SJCRH30 (cell line): ENCODE measurements around the gene SCN5A. TPM values are rescaled to one million over a fixed set of nuclear protein-coding genes. Genes with fewer than 3 reads are reported as not detected.

Experiments
- DNase-seq, 2 experiments: peaks; one replicate each; pipeline ENCODE4 v3.0.0-alpha.2; 2015 to 2020
- H3K27ac ChIP-seq: fragments of 250-450 bp; sonication (Bioruptor Pico); 2 replicates; pipeline ENCODE4 v1.5.1; 2020; ENCODE audit warnings: mild to moderate bottlenecking, moderate library complexity
- H3K27me3 ChIP-seq: fragments of 250-450 bp; sonication (Bioruptor Pico); 2 replicates; pipeline ENCODE4 v1.5.1; 2020; ENCODE audit warnings: mild to moderate bottlenecking, moderate library complexity
- H3K36me3 ChIP-seq: fragments of 250-450 bp; sonication (Bioruptor Pico); 2 replicates; pipeline ENCODE4 v1.5.1; 2020; ENCODE audit warnings: mild to moderate bottlenecking, moderate library complexity
- H3K4me1 ChIP-seq: fragments of 250-450 bp; sonication (Bioruptor Pico); 2 replicates; pipeline ENCODE4 v1.5.1; 2020; ENCODE audit warnings: mild to moderate bottlenecking, moderate library complexity
- H3K4me3 ChIP-seq: fragments of 250-450 bp; sonication (Bioruptor Pico); 2 replicates; pipeline ENCODE4 v1.5.1; 2020; ENCODE audit warnings: mild to moderate bottlenecking, moderate library complexity
- H3K9me3 ChIP-seq: fragments of 250-450 bp; sonication (Bioruptor Pico); replicated peaks from 2 replicates; pipeline ENCODE4 v1.5.1; 2020; ENCODE audit warnings: mild to moderate bottlenecking, moderate library complexity
- total RNA-seq: library from RNA; depleted of rRNA; stranded (reverse); fragments of >200 nt; shearing (Covaris generic); gene quantifications from 2 replicates; pipeline ENCODE4 v1.2.3, GENCODE V29; 2014

The SCN5A gene
- total RNA-seq, 1 experiment from 2014 or later: 15.2 TPM

DNA sequence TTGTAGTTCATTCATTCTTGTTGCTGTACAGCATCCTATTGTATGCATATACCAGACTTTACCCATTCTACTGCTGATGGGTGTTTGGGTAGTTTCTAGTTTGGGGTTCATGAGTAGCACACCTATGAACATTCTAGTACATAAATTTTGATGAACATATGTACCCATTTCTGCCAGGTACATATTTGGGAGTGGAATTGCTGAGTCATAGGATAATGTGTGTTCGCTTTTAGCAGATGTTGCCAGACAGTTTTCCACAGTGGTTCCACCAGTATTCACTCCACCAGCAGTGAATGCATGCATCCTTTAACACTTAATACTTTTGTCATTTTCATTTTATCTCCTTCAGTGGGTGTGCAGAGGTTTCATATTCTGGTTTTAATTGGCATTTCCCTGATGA lies 3.4 kb upstream of the SCN5A start:
- Histone ChIP-seq H3K27me3 (no peaks in the 10 kb centered on the region), H3K4me1 (no peaks in the 10 kb centered on the region; the same call in 1 of the 2 replicates), H3K9me3 (no peaks in the 10 kb centered on the region), H3K27ac (no peak overlapping the region), H3K4me3 (no peak overlapping the region), H3K36me3 (no peaks in the 10 kb centered on the region)
- DNase-seq: no peak

DNA sequence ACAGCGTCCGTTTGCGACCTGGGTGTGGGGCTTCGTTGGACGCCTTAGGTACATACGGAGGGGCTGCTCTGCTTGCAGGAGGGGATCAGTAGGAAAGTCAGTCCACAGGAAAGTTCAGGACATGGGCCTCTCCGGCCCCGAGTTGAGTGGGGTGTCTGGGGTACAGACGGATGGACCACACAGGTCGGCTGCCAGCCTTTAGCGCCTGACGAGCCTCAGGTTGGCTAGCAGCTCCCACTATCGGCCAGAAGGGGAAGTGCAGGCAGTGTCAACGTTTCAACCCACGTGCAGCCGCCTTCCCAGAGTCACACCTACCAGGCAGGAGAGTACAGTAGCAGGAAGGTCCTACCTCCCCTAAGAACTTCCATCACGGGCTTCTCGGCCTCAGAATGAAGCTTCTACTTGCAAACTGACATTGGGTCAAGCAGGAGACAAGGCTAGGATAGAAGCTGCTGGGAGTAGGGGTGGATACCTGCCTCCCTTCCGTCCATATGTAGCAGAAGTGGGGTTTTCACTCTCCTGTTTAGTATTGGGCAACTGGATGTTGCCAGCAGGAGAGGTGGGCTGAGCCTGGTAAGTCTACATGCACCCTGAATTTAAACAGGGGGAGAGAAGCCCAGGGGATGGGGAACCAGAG lies 1.8 kb upstream of the SCN5A start:
- H3K27ac ChIP-seq: no peak overlapping the region
- no peaks in the 10 kb centered on the region for H3K36me3 ChIP-seq
- 0 out of 2 replicates have a peak overlapping the region, but pooled peaks have one; percentile 8 for H3K4me3 ChIP-seq
- H3K4me1 ChIP-seq: no peaks in the 10 kb centered on the region; the same call in 1 of the 2 replicates
- DNase-seq: peak; percentile 59 to 81
- H3K27me3 ChIP-seq: no peaks in the 10 kb centered on the region
- no peaks in the 10 kb centered on the region for H3K9me3 ChIP-seq

DNA sequence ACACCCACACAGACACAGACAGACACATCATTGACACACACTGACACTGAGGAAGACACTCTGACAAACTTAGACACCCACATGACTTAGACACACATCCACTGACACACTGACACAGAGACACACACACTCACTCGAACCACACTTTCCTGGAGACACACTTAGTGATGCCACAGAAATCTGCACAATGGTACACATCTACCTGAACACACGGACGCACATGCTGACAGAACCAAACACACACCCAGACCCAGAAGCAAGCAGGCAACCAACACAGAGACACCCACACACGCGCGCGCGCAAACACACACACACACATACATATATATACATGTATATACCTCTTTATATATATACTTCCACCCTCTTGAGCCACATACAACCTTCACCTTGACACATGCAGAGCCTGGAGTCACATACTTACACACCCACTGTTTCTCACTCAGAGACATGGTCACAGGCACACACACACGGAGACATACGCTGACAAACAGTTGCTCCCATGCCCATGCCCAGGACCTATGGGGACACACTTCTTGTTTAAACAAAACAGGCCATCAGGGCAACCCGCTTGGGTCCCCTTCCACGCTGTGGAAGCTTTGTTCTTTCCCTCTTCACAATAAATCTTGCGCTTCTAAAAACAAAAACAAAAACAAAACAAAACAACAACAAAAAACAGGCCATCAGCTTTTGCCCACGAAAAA lies 913 bp upstream of the SCN5A start:
- Histone ChIP-seq H3K27me3 (no peaks in the 10 kb centered on the region), H3K4me1 (no peaks in the 10 kb centered on the region; the same call in 1 of the 2 replicates), H3K36me3 (no peaks in the 10 kb centered on the region), H3K4me3 (peak overlapping the region; percentile 72), H3K9me3 (no peaks in the 10 kb centered on the region), H3K27ac (no peak overlapping the region)
- peak in 1 of 2 experiments; percentile 14 for DNase-seq

DNA sequence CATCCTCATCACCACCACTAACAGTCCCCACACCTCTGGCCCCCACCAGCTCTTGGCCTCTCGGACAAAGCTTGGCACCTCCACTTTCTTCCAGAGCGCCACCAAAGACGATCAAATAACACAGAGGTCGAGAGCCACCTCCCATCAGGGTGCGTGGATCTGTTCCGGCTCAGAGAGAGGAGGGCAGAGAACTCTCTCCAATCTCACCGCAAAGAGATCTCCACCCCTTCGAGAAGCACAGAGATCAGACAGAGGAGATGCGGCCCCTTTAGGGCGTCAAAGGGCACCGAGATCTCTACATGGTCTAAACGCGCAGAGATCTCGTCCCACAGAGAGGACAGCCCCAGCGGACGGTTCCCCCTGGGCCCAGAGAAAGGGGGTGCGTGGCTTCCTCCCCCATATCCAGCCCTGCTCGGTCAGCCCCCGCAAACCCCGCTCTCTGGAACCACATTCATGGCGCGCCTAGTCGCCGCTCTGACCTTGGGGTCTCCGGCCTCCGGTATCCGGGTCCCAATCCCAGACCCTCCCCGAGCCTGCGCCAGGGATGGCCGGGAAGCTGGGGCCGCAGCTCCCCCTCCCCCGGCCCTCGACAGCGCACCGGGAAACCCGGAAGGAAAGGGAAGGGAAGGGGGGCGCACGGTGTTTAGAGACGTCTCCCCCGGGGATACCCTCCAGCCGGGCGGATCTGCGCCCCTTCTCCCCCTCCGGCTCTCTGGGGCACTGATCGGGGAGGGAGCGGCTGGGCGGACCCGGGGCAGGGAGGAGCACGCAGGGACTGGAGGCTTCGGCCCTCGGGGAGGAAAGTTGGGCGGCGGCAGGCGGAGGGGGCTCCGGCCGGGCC lies 608 bp downstream of the SCN5A start:
- Histone ChIP-seq H3K4me1 (no peaks in the 10 kb centered on the region; the same call in 1 of the 2 replicates), H3K4me3 (peak overlapping the region; percentile 72), H3K27me3 (no peaks in the 10 kb centered on the region), H3K9me3 (no peaks in the 10 kb centered on the region), H3K36me3 (no peaks in the 10 kb centered on the region), H3K27ac (no peak overlapping the region; the same call in 1 of the 2 replicates)
- peak in 1 of 2 experiments; percentile 24 for DNase-seq

DNA sequence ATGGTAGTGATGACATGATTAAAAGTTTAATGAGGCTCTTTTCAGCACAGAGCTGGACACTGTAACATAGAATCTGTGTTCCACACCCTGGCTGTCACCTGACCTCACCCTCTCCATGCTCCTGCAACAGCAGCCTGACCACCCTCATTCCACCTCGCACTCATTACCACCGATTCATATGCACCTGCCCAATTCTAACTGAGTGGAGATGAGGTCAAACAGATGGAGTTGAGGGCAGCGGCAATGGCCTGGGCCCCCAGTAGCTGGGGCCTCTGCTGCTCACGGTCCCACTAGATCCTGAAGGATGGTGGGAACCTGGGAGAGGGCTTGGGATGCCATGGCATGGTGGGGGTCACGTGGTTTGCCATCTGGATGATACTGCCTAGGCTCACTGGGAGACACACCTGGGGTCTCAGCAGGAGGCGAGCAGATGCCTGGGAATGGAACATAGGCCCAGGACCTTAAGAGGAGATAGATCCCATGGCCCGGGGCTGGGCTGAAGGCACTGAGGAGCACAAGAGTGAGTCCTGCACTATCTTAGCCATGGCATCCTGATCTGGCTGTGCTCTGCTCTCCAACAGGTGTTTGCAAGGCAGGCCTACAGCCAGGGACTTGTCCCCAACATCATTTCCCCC lies 1.3 kb downstream of the SCN5A start:
- Histone ChIP-seq H3K4me1 (no peaks in the 10 kb centered on the region; the same call in 1 of the 2 replicates), H3K4me3 (peak overlapping the region; percentile 72), H3K27ac (no peak overlapping the region), H3K36me3 (no peaks in the 10 kb centered on the region), H3K27me3 (no peaks in the 10 kb centered on the region), H3K9me3 (no peaks in the 10 kb centered on the region)
- DNase-seq: no peak

DNA sequence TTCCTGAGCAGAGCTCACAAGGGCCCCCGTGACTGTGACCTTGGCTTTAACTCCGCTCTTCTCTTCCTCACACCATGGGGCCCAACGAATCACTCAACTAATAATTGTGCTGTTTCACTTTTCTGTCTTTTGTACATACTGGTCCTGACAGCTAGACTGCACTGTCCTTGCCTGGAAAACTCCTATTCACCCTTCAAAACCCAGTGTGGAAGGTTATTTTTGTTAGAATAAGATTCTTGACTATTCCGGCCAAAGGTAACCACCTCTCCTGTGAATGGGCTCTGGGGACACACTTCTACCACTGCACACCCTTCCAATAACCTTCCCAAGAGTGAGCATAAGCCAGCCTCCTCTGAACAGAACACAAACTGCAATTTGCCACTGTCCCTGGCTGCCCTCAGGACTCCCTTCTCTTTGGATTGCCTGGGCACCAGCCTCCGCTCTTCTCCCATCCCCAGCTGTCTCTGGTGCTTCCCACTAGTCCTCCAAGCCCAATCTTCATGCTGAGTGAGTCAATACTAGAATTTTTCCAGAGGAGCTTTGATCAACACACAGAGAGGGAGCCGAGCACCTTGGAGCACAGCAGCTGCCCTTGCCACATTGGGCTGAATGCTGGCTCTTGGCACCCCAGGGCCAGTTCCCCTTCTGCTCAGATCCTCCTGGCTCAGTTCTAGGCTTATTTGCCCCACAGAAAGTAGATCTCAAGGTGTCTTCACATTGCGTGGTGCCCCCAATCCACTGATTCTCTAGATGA lies 2.1 kb downstream of the SCN5A start:
- Histone ChIP-seq H3K27ac (no peak overlapping the region), H3K9me3 (no peaks in the 10 kb centered on the region), H3K4me1 (no peaks in the 10 kb centered on the region; the same call in 1 of the 2 replicates), H3K27me3 (no peaks in the 10 kb centered on the region), H3K36me3 (no peaks in the 10 kb centered on the region), H3K4me3 (no peak overlapping the region)
- DNase-seq: no peak

DNA sequence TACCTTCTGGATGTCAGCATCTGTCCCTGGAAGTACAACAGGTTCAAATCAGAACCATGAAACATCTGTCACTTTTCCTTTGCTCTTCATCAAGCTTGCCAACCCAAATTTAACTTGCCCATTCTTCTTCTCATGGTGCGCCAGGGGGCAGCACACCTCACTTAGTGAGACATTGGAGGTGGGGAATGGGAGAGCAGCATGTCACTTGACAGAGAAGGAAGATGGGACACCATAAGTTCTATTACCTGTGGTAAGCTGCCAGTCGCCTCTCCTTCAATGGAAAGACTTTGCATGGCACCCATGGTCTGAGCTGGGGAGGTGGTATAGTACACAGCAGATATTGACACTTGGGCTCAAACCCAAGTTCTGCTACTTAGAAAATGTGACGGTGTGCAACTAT lies 2.9 kb downstream of the SCN5A start:
- Histone ChIP-seq H3K27ac (no peak overlapping the region), H3K4me1 (no peaks in the 10 kb centered on the region; the same call in 1 of the 2 replicates), H3K36me3 (no peaks in the 10 kb centered on the region), H3K4me3 (no peak overlapping the region), H3K9me3 (no peaks in the 10 kb centered on the region), H3K27me3 (no peaks in the 10 kb centered on the region)
- no peak for DNase-seq

DNA sequence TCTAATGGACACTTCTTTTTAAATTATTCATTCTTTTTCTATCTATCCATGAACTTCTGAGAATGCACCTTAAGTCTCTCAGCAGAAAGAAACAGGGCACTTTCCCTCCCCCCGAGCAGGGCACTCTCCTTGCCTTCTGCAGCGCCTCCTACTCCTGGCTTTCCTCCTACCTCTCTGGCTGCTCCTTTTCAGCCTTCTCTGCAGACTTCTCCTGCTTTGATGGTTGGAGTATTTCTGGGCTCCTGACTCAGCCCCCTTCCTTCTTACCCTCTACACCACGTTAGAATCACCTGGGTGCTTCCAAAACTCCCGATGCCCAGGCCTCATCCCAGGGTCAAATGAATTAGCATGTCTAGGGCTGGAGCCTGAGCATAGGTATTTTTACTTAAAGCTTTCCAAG lies 3.4 kb downstream of the SCN5A start:
- no peak for DNase-seq
- Histone ChIP-seq H3K36me3 (no peaks in the 10 kb centered on the region), H3K4me3 (no peak overlapping the region), H3K9me3 (no peaks in the 10 kb centered on the region), H3K27ac (no peak overlapping the region), H3K27me3 (no peaks in the 10 kb centered on the region), H3K4me1 (no peaks in the 10 kb centered on the region; the same call in 1 of the 2 replicates)

DNA sequence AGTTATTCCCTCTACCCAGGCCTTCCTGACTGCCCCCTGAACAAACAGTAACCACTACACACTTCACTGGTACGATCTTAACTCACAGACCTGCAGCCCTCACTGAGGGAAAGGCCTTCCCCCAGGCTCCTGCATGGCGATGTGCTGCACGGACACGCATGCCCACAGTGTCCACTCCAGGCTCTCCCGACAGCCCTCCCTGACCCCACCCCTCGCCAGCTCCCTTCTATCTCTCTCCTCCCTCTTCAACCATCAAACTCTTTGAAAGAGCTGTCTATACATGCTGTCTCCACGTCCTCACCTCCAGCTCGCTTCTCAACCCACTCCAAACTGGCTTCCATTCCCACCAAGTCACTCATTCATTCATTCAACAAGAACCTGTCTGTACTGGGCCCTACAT lies 3.9 kb downstream of the SCN5A start:
- Histone ChIP-seq H3K4me3 (no peak overlapping the region), H3K4me1 (no peaks in the 10 kb centered on the region; the same call in 1 of the 2 replicates), H3K27me3 (no peaks in the 10 kb centered on the region), H3K9me3 (no peaks in the 10 kb centered on the region), H3K36me3 (no peaks in the 10 kb centered on the region), H3K27ac (no peak overlapping the region)
- no peak for DNase-seq

DNA sequence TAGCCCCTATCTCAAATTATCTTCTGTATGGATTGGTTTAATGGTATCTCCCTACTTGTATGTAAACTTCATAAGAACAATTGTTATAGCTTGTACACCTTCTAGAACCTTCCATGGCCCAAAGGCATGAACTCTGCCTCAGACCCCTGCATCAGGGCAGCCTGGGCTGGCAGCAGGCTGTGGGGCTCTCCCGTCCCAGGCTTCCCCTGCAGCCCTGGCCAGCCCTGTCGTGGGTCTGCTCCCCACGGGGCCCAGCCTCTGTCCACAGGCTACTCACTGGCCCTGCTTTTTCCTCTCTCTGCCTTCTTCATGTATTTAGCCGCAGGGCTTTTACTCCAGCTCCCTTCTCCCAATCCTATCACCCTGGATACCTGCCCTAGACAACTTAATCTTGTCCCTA lies 4.4 kb downstream of the SCN5A start:
- no peaks in the 10 kb centered on the region for H3K27me3 ChIP-seq
- no peak overlapping the region for H3K27ac ChIP-seq
- H3K4me1 ChIP-seq: no peaks in the 10 kb centered on the region; the same call in 1 of the 2 replicates
- DNase-seq: no peak
- H3K4me3 ChIP-seq: no peak overlapping the region
- H3K9me3 ChIP-seq: no peaks in the 10 kb centered on the region
- no peaks in the 10 kb centered on the region for H3K36me3 ChIP-seq

DNA sequence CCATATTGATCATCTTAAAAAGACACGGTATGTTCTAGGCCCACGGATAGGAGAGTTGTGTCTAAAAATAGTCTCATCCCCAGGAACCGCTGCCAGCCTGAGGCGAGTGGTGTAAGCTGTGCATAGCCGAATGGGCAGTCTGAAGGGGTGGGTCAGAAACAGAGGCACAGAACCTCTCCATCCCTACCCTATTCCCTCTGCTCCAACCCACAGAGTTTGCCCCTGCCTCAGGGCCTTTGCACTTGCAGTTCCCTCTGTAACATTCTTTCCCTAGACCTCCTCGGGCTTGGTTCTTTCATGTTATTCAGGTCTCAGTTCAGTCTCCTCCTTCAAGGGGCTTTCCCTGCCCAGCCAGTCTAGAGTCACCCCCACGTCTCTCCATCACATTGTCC lies 4.8 kb downstream of the SCN5A start:
- Histone ChIP-seq H3K4me3 (no peak overlapping the region), H3K27me3 (no peaks in the 10 kb centered on the region), H3K27ac (no peak overlapping the region), H3K9me3 (no peaks in the 10 kb centered on the region), H3K4me1 (no peaks in the 10 kb centered on the region), H3K36me3 (no peaks in the 10 kb centered on the region)
- DNase-seq: no peak

DNA sequence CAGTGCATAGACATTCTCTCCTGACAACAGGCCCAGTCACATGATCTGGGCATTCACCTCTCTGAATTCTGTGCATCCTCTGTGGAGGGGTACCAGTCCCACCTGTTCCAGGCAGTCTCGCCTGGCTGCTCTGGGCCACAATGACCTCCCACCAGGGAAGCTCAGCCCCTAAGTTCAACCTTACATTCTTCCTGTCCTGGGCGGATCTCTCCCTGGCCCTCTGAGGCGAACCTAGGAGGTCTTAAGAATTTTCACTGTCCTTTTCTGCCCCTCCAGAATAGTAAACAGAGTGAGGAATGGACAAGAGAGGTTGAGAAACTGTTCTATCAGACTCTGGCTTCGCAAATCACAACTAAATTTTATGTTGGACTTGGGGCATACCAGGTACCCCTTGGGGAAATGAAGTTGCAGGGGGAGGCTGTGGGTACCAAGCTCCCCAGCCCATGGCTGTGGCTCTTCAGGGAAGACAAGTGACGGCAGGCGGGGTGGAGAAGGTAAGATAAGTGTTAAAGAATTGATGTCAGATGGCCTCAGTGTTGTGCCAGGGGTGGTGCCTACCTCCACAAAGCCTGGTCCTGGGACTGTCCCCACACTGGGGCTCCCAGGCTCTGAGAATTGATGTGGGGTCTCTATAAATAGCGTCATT lies 5.3 kb downstream of the SCN5A start:
- Histone ChIP-seq H3K27me3 (no peaks in the 10 kb centered on the region), H3K36me3 (no peaks in the 10 kb centered on the region), H3K27ac (no peak overlapping the region), H3K9me3 (no peaks in the 10 kb centered on the region), H3K4me3 (no peak overlapping the region), H3K4me1 (no peaks in the 10 kb centered on the region)
- no peak for DNase-seq

DNA sequence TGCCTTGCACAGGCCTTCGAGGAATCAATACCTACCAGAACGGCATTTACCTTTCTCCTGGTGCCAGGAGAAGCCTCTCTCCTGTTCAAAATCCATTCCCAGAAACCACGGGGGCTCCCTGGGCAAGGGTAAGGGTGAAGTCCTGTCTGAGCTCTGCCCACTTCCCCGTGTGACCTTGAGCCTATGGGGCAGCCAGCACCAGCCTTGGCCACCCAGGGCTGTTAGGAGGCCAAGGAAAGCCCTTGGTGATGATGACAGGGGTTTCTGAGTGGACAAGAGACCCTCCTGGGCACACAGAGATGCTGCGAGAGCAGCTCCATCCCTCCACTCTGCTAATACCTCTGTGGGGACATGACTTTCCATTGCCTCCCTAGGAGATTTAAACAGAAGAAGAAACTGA lies 5.9 kb downstream of the SCN5A start:
- Histone ChIP-seq H3K36me3 (no peaks in the 10 kb centered on the region), H3K27ac (no peak overlapping the region), H3K9me3 (no peaks in the 10 kb centered on the region), H3K4me1 (no peaks in the 10 kb centered on the region), H3K4me3 (no peak overlapping the region), H3K27me3 (no peaks in the 10 kb centered on the region)
- no peak for DNase-seq

DNA sequence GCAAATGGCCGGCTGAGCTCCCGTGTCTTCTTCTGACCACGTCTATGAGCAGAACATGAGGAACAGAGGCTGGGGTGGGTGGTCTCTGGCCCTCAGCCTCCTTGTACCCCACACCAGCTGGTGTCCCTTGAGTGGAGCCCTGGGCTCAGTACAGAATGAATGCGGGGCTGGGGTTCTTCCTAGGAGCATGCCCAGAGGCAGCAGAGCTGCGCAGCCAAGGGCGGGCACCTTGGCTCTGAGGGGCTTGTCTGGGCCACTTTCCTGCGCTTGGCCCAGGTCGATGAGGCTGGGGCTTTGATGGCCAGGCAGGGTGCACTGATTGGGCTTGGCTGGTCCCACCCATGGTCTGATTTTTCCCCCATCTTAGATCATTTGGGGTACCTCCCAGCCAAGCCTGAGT lies 6.4 kb downstream of the SCN5A start:
- no peak for DNase-seq
- Histone ChIP-seq H3K27ac (no peak overlapping the region), H3K4me1 (no peaks in the 10 kb centered on the region), H3K4me3 (no peak overlapping the region), H3K27me3 (no peaks in the 10 kb centered on the region), H3K9me3 (no peaks in the 10 kb centered on the region), H3K36me3 (no peaks in the 10 kb centered on the region)
